ENCODE data around the gene MOCS1.

Gene MOCS1

GRCh38 chr6:39934131-39934757 lies at the start of gene MOCS1 (continued):
- TF ChIP-seq ZBTB10 (tag by site-specific recombination; IDR thresholded peaks at IDR 0.05) (peak; percentile 39; the same call in 1 of the 2 replicates), ZNF324 (tag by site-specific recombination; IDR thresholded peaks at IDR 0.05) (0 out of 2 replicates have a peak, but pooled peaks have one; percentile 7), ZNF629 (tag by site-specific recombination; IDR thresholded peaks at IDR 0.05) (no peak), ZNF791 (tag by site-specific recombination; IDR thresholded peaks at IDR 0.05) (no peak), KLF8 (tag by site-specific recombination; IDR thresholded peaks at IDR 0.05) (peak; percentile 72), ZNF148 (tag by site-specific recombination; IDR thresholded peaks at IDR 0.05; ENCODE audit: borderline replicate concordance) (no peak), KLF10 (tag by site-specific recombination; IDR thresholded peaks at IDR 0.05) (peak; percentile 97), ZNF366 (tag by site-specific recombination; conservative IDR thresholded peaks at IDR 0.05) (no peak), ZNF23 (tag by site-specific recombination; IDR thresholded peaks at IDR 0.05; ENCODE audit: borderline replicate concordance) (no peak), ZSCAN16 (tag by site-specific recombination; IDR thresholded peaks at IDR 0.05) (no peak), ZNF211 (tag by site-specific recombination; IDR thresholded peaks at IDR 0.05; ENCODE audit: low read depth) (no peak), INSM2 (tag by site-specific recombination; IDR thresholded peaks at IDR 0.05) (0 out of 2 replicates have a peak, but pooled peaks have one; percentile 40), PRDM2 (tag by site-specific recombination; IDR thresholded peaks at IDR 0.05; ENCODE audit: borderline replicate concordance) (no peak), ELK4 (IDR thresholded peaks at IDR 0.05; ENCODE audit: borderline replicate concordance, low read depth, low read length) (no peak), ZNF394 (tag by site-specific recombination; IDR thresholded peaks at IDR 0.05; ENCODE audit: borderline replicate concordance) (peak; percentile 37; the same call in 1 of the 2 replicates), ZEB2 (tag by site-specific recombination; IDR thresholded peaks at IDR 0.05) (0 out of 2 replicates have a peak, but pooled peaks have one; percentile 15), PATZ1 (tag by site-specific recombination; IDR thresholded peaks at IDR 0.05) (peak; percentile 85), ZNF335 (tag by site-specific recombination; conservative IDR thresholded peaks at IDR 0.05) (peak; percentile 96), ZNF645 (tag by site-specific recombination; IDR thresholded peaks at IDR 0.05) (no peak), OSR2 (tag by site-specific recombination; IDR thresholded peaks at IDR 0.05) (no peak), ZNF530 (tag by site-specific recombination; IDR thresholded peaks at IDR 0.05; ENCODE audit: low read depth) (no peak)
